Epidermal melanocyte (primary cell): ENCODE data around the gene UTS2B.

Experiments
- DNase-seq: peaks from one replicate; pipeline ENCODE4 v3.0.0; 2011; ENCODE audit warnings: low spot score; ENCODE audit not compliant: insufficient read length

Gene UTS2B

DNA sequence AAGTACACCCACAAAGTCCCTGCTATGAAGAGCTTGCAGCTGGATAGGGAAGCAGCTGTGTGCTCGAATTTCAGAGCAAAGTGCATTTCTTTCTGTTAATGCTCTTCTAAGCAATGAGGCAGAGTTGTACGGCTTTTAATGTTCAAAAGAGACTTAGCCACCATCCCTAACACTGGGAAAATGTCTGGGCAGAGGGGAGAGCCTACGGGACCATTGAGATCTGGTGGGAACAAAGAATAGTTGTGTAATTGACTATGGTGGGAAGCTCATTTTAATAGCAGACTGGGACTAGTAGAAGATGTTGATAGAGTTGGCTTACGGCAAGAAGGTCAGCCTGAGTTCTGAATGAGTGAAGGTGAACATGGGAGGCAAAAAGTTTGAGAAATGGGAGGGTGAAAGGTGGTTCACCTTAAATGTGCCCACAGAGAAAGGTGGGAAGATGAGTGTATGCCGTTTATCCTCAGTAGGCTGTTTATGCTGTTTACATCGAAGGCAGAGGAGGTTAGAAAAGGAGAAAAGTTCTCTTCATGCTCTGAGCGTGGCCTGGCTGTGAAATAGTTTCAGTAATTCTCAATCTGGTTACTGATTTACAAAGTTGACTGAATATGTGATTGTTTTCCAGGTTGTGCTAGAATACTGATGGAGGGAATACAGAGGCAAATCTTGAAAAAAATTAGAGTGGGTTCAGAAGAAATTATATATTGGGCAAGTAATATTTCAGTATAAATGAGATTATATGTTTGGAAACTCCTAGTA, 22.9 kb upstream of the UTS2B start:
- no peak for DNase-seq

DNA sequence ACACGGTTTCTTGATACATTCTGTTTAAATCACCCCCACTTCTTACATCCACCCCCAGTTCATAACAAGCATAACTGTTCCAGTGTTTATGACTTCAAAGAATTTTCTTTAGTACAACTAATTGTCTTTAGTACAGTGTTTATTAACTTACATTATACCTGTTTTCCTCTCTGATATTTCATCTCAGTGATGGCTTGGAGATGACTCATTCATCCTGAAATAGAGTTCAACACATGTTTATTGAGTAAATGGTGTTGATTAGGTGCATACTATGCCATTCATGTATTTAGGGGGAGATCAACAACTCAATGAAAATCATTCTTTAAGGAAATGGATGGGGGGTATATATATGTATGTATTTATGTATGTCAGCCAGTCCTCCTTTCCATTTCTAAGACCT, 21.7 kb upstream of the UTS2B start:
- DNase-seq: no peak

DNA sequence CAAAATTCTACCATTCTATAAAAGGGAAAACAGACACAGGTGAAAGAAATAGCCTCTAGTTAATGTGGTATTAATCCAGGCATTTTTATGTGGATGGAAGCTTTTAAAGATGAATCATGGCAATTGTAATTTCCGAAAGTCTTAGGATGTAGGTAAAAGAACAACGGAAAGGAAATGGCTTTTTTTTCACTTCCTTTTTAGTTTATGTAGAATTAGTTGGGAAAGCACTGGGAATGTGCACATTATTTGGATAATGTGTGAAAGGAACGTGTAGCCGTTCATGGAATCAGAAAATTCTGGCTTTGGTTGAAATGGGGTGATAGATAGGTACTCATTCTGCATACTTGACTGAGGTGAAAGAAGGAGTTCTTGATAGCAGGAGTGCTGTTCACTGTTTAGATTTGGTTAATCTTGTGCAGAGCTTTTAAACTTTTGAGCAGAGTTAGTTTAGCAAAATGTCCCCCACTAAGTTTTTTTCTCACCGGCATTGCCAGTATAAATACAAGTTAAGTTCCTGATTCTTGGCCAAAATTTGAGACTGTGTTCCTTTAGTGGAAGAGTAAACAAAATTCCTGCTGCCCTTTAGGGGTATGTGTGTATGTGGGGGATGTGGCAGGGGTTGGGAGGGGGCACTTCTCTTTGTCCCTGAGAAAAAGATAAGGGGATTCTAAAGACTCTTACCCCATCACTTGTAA, 20.2 kb upstream of the UTS2B start:
- no peak for DNase-seq

DNA sequence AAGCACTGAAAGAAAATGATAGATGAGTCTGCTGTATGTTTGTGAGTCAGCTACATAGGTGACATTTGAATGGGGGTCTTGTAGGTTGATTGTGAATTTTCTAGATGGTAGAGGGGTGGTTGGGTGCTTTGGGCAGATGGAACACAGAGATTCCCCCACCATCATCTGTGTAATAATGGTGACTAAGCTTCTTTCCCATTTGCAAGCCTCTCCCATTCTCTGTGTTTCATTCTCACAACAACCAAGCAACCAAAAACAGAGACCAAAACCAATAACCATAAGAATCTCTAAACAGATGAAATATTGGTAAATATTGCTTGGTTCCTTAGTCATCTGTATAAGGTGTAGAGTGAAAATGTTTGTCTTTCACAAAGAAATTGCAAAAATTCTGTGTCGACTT, 17.8 kb upstream of the UTS2B start:
- no peak for DNase-seq

DNA sequence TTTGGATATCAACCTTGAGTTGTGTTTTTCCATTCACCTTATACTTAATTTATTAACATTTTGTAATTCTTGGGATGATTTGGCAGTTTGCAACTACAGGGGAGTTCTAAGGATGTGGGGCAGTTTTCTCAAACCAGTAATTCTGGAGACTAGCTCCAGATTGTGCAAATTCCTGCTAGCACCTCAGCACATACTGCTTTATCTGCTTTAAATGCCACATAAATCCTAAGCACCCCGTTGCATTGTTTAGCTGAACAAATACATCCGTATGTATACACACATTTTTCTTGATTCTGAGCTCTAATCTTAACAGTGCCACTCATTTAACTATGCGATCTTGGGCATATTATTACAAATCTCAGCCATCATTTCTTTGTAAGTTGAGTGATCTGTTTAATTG, 16.9 kb upstream of the UTS2B start:
- DNase-seq: no peak

DNA sequence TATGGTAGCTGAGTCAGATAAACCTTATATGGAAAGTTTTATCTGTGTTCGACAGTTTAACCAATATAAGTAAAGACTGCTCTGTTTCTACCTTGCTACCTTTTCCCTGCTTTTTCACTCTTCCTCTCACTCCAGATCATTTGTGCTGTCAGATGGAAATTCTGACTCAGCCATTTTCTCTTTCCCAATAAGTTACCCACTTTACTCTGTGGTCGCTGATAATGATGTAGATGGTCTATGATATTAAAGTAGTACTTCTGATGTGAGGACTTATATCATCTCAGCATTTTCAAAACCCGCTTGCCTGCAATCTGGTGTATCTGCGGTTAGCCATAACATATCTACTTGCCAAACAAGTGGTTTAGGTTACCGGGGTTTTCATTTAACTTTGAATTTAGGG, 15.0 kb upstream of the UTS2B start:
- no peak for DNase-seq

DNA sequence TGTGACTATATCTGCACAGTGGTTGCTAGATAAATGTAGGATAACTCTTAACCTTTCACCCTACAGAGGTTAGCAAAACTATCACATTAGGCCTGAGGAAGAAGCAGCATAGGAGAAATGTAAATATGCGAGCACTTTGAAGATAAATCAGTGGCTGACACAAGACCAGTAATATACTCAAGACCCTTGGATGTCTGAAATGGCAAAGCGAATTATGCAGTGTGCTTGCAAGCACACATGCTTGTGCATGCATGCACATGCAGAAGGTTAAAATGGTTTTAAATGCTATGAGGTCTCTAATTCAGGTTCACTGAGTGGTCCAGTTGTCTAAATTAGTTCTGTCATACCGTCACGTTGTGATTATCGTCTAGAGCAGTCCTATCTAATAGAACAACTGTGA, 13.6 kb upstream of the UTS2B start:
- no peak for DNase-seq

DNA sequence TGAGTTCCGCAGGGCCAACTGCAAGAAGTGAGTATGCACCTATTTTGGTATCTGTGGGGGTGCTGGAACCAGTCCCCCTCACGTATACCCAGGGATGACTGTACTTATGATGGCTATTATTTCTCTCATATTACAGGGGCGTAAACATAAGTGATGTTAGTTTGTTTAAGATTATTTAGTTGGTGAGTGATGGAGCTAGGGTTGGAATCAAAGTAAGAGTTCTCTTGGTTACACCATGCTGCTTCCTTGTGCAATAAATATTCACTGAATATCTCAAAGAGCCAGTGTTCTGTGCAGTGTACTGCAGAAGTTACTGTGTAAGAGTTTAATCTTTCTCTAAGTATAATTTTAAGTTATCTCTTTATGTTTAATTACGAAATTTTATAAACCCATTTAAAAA, 12.8 kb upstream of the UTS2B start:
- no peak for DNase-seq

DNA sequence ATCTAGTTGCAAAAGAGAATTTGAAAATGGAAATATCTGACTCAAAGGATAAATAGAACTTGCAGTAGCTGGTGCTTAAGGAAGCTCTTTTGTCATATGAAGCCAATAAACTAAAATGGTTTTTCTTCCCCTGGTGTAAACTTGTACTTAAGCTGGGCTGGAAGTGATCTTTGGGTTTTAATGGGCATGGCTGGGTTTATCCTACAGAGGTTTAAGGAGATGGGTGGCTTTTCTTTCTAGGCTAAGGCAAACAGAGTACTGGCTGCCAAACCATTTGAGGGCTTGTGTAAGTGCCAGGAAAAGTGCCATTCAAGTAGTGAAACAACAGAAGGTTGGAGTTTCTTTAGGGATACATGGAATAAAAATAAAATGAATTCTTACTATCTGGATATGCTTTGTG, 12.1 kb upstream of the UTS2B start:
- no peak for DNase-seq

DNA sequence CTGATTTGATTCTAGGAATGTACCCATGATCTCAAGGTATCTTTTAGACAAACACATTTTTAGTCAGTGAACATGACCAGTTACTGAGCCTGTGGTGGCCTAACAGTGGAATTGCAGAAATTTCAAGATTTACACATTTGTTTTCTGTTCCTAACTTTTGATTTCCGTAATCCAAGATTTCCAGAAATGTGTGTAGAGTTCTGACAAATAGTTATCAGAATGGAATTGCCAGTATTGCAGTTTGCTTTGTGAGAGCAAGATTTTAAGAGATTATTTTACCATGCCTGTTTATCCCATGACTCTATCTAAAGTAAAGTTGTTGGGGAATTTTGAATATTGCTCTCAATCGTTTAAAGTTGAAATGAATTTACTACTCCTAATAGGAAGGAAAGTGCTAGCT, 11.7 kb upstream of the UTS2B start:
- no peak for DNase-seq

DNA sequence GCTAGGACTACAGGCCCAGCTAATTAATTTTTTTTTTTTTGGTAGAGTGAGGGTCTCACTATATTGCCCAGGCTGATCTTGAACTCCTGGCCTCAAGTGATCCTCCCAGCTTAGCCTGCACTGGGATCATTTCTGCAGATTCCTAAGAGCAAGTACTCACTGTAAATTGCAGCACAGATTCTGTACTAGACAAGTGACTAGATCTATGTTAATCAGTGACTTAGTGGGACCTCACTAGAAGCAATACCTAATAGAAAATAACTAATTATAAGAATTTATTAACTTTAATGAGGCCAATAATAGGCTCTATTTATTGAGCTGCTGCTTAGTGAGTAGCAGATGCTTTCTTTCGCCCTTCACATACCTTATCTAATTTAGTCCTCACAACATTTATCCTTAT, 10.6 kb upstream of the UTS2B start:
- DNase-seq: no peak

DNA sequence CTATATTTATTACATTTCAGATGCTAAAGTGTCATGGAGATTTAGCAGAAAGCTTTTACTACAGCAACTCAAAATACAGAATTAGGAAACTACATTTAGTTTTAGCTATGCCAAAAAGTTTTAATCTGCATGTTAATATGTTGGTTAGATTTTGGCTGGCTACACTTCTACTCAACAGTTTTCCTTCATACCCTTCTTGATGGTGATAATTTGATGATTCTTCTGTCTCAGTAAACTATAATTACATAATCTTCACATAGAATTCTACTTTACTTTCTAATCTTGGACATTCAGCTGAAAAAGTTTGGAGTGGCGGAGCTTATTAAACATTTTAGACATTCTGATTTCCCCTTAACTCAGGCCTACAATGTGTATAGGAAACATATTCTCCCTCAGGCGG, 10.0 kb upstream of the UTS2B start:
- no peak for DNase-seq

DNA sequence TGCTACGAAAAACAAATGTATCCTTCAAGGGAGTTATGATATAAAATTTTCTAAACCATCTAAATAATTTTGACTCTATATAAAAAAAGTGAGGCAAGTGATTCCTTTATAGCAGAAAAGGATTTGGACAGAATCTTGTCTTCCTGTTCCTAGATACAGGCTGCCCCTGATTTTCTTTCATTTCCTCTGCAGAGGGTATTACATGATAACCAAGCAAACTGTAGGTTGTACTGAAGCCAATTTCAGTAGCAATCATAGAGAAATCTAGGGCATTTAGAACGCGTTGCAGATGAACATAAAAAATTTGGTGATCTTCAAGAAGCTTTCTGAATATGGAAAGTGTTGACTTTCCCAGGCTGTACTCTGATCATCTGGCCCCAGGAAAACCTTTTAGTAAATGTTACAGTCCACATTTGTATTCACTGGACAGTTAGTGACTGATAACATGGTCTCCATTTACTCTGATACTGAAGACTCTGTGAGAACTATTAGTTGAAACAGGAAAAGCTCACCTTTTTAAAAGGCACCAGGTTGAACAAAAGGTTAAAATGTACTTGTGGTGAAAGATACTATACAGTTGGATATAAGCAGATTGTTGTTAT, 9.1 kb upstream of the UTS2B start:
- DNase-seq: no peak

DNA sequence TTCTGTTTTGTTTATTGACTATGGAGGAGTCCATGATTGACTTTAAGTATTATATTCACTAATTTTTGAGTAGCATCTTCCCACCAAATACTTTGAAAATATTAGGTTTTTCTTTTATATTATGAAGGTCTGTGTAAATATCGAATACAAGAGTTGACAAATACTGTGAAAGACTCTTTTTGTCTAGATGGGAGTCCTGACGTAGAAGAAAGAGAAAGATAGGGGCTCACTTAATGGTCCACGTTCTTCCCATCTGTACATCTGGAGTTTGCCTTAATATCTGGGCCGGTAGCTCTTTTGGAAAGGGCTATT, 7.8 kb upstream of the UTS2B start:
- DNase-seq: no peak

DNA sequence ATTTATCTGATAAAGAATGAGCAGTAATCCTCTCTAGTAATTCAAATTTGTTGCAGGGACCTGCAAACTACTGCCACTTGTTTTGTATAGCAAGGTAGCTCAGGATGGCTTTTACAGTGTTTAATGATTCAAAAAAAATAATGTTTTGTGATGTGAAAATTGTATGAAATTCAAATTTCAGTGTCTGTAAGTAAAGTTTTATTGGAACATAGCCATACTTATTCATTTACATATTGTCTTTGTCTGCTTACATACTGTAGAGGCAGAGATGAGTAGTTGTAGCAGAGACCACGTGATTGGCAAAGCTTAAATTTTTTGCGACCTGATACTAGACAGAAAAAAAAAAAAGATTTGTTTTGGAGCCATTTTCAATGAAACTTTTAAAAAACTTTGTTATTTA, 6.5 kb upstream of the UTS2B start:
- DNase-seq: no peak

DNA sequence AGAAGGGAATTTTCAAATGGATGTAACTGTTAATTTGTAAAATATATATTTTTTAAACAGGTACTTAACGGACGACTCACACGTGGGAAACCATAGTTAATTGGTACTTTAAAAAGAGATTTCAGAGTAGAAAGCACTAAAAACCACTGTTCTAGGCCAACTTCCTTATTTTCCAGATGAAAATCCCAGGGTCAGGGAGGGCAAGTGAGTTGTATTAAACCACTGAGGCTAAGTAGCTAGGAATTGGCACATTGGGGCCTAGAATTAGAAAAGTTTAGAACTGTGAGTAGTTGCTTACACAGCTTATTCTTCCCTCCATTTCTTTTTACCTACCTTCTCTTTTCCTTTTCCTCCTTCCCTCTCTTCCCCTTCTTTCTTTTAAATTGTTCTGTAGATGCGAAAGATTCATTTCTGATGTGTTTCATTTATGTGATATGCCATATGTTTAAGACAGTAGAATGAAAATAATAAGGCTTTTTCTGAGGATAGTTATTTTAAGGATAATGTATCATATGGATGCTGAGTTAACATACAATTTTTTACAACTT, 4.1 kb upstream of the UTS2B start:
- DNase-seq: no peak

DNA sequence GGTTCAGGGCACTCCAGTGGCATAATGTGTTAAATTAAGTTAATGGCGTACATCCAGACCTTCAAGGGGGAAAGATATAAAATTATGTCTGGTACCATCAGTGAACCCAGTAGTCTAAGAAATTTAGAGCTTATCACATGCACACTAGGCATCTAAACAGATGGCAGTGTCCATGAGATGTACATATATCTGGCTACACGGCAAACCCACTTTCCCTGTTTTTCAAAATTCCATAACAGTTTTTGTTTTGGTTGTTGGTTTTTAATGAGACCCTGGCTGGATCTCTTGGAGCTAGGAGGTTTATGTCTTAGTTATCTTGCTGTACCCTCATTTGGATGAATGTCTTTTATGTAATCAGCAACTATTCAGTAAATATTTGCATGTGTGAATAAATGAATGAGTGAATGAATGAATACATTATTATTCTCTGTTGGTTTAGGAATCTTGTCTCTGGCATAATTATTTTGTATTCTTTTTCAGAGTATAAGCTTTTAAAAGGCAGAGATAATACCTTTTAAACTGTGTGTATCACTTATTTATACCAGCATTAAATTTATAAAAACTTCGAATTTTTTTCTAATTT, 3.1 kb upstream of the UTS2B start:
- DNase-seq: no peak

DNA sequence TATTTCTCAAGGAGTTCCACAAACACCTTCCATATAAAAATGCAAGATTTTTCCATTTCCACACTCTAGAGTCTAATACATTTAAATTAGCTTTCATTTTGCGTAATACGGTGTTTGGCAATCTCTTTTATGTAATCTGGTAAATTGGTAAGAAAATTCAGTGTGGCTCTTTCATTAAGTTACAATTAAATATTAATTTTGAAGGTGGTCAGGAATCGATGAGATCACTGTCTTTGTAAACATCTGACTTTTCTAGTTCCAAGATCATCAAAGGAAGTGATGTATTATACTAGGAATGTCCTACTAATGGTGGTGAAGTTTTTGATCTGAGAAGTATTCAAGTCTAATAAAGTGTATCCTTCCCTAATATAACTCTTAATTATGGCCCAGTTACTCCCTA, 1.1 kb upstream of the UTS2B start:
- no peak for DNase-seq

DNA sequence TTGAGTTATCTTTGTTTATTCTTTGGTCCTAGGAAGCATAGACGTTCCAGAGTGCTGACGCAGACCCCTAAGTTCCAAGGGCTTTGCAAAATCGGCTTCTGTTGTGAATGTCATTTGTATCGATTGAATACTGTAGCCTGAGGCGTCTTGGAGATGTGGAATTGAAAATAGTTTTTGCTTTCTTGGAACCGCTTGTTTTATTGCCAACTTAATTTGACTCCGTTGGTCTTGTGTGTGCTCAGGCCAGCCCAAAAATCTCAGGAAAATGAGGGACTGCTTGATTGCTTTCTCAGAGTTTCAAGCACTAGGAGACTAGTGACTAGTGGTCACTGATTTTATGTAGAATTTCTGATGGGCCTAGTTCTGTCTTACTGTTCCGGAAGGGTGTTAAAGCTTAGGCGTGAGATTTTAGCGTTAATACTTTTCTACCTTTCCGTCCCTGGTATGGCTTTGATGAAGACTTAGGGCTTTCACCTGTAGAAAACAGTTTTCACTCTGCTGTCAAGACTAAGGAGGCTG, 263 bp upstream of the UTS2B start:
- DNase-seq: no peak

DNA sequence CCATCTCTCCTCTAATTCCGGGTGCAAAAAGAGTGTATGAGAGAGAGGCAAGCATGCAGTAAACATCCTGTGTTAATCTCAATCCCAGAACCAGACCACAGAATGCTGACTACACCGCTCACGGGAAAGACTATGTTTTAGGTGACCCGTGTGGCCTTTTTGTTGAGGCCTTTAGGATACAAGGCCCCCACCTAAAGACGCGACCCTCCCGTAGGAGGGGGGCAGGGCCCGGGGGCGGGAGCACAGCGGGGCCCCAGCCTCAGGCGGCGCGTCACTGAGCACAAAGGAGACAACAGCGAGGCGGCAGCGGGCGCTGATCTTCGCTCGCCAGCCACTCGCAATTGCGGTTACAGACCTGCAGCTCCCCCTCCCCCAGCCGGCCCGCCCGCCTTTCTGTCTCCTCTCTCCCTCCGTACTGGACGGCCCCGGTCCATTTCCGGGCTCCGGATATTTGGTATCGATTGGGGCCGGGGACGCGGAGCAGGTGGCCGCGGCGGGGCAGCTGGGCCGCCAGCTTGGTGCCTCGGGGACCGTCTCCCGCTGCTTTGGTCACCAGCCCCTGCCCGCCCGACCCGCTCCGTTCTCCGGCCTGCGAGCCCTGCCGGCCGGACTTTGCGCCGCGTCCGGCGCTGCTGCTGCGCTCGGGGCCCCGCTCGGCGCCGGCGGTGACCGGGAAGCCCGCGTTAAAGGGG, 1.2 kb downstream of the UTS2B start, which contains the start of gene CCDC50:
Gene CCDC50 (plus strand): TSS at position 433 of the 692 bp plus-strand sequence. CDS start 281 bp downstream, outside the sequence.
- peak; percentile 61 for DNase-seq

DNA sequence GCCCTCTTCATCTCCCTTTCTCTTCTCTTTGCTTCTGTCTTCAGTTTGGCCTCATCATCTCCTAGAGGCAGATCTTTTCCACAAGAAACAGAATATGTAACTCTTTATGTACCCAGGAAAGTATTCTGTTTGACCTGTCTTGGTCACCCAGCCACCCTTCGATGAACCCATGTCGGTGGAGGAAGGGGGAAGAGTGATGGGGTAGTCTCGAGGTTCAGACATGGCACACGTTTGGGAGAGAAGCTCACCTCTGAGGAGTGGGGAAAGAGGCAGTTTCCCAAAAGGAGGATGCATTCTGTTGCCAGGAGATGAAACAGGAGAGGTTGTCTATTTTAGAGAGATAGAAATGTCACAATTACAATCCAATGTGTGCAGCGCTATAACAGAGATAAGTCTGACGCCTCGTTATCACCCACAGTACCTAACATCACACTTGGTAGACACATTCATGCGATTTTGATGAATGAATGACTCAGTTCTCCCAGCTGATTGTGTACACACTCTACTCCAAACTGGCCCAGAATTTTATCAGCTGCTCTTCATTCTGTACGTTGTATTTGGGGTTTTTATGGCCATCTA, 1.9 kb downstream of the UTS2B start:
- no peak for DNase-seq
